Right atrium auricular region (tissue), 2 donors: Measurements from ENCODE around the gene GPR37L1. TPM values are rescaled to one million over a fixed set of nuclear protein-coding genes. Genes with fewer than 3 reads are reported as not detected.
"Not testable (repeated sequence)": the region's sequence is repeated elsewhere in the genome, so short reads cannot be mapped to it uniquely, and the experiment has no call there.

Experiments
- DNase-seq: peaks from one replicate; pipeline ENCODE4 v3.0.0-alpha.2; 2019; ENCODE audit warnings: low spot score
- H3K27ac ChIP-seq, 2 donors: fragments of 200-600 bp; sonication (generic); 1 replicate in 1 of 2; 2 replicates in 1 of 2; pipeline ENCODE4 v1.5.1; 2016 to 2019
- H3K27me3 ChIP-seq, 2 donors: fragments of 200-600 bp; sonication (generic); one replicate each; pipeline versions ENCODE4 v1.5.1 to v1.6.0; 2017 to 2019
- H3K36me3 ChIP-seq: fragments of 200-600 bp; sonication (generic); one replicate; pipeline ENCODE4 v1.5.1; 2016
- H3K4me1 ChIP-seq, 2 donors: fragments of 200-600 bp; sonication (generic); one replicate each; pipeline versions ENCODE4 v1.5.1 to v1.6.0; 2017 to 2019
- H3K4me3 ChIP-seq, 2 donors: fragments of 200-600 bp; sonication (generic); 1 replicate in 1 of 2; 2 replicates in 1 of 2; pipeline ENCODE4 v1.5.1; 2017 to 2019; ENCODE audit warnings: mild to moderate bottlenecking in 1 of 2, moderate library complexity in 1 of 2
- H3K9me3 ChIP-seq, 2 donors: fragments of 200-600 bp; sonication (generic); one replicate each; pipeline ENCODE4 v1.5.1; 2019
- total RNA-seq, 2 donors: library from RNA; depleted of rRNA; stranded (reverse); fragments of >200 nt; gene quantifications; one replicate each; pipeline ENCODE4 v1.1.0, GENCODE V29; 2016
- TF ChIP-seq, protein P1 (sequence below), 2 donors: fragments of 200-600 bp; sonication (generic); IDR thresholded peaks; one replicate each; pipeline ENCODE4 v1.5.1; 2019; ENCODE audit warnings: antibody characterized with exemption in 2 of 2

Gene GPR37L1
- total RNA-seq, 2 donors from 2014 or later: 0.07 TPM; not detected in 1

DNA sequence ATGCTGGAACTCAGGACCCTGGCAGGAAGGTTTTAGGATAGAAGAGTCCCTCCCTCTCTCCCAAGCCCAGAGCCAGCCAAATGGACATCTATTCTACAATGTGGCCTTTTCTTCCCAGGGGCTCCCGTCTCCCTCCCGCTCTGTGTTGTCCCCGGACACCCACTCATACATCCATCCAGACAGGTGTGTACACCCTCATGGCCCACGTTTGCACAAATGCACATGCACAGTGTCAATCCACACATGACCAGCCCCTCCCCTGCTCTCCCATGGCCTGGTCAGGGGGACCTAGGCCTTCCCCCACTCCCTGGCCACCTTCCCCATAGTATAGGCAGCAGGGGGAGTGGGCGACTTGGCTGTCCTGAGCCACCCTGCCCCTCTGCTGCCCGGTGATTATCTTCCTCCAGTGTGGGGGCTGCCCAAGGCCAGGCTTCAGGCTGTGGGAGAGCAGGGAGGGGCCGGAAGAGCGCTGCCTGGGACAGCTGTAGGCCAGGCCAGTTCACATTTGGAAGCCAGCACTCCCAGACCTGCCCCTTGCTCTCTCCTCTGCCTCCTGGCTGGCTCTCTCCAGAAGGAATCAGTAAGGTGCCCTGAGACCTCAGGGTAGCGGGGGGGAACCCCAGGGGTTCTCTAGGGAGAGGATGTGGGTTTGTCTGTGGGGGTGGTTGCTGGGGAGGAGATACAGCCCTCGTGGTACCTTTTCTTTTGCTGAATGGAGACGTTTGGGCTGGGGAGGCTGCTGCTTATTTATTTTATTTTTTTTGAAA lies 41.7 kb downstream of the GPR37L1 start:
- Histone ChIP-seq H3K4me3 (no peak overlapping the region), H3K9me3 (no peaks in the 10 kb centered on the region), H3K27me3 (no peaks in the 10 kb centered on the region), H3K36me3 (no peaks in the 10 kb centered on the region), H3K4me1 (no peaks in the 10 kb centered on the region), H3K27ac (no peak overlapping the region)
- TF ChIP-seq, protein P1, sequence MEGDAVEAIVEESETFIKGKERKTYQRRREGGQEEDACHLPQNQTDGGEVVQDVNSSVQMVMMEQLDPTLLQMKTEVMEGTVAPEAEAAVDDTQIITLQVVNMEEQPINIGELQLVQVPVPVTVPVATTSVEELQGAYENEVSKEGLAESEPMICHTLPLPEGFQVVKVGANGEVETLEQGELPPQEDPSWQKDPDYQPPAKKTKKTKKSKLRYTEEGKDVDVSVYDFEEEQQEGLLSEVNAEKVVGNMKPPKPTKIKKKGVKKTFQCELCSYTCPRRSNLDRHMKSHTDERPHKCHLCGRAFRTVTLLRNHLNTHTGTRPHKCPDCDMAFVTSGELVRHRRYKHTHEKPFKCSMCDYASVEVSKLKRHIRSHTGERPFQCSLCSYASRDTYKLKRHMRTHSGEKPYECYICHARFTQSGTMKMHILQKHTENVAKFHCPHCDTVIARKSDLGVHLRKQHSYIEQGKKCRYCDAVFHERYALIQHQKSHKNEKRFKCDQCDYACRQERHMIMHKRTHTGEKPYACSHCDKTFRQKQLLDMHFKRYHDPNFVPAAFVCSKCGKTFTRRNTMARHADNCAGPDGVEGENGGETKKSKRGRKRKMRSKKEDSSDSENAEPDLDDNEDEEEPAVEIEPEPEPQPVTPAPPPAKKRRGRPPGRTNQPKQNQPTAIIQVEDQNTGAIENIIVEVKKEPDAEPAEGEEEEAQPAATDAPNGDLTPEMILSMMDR (IDR thresholded peaks at IDR 0.05): no peak
- no peak for DNase-seq

DNA sequence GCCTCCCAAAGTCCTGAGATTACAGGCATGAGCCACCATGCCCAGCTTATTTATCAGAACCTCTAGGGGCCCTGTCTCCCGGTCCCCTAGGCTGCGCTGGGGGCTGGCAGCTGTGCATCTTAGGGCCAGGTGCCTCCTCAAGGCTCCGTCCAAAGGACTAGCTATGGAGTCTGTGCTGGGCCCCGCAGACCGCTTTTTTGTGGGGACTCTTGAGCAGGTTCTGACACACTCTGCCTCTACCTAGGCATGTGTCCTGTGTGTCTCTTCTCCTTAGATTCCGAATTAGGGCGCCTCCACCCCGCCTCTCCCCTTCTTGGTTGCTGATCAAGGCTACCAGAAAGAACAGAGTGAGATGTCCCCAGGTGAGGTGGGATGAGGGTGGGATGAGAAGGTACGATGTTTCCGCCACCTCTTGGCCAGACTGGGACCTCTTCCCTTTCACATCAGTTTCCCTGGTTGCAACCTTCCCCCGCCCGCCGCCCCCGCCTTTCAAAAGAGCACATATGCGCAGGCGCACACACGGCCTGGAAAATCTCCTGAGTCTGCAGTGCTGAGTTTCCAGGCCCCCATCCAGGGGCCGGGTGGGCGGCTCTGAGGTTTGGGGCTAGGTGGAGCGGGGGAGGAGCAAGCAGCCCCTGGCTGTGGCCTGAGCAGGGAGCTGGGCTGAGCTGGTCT lies 42.7 kb downstream of the GPR37L1 start:
- no peaks in the 10 kb centered on the region for H3K9me3 ChIP-seq
- H3K36me3 ChIP-seq: no peaks in the 10 kb centered on the region
- TF ChIP-seq, protein P1 (IDR thresholded peaks at IDR 0.05): no peak
- no peak overlapping the region for H3K27ac ChIP-seq
- H3K4me1 ChIP-seq: no peaks in the 10 kb centered on the region
- no peak for DNase-seq
- no peak overlapping the region for H3K4me3 ChIP-seq
- no peaks in the 10 kb centered on the region for H3K27me3 ChIP-seq

DNA sequence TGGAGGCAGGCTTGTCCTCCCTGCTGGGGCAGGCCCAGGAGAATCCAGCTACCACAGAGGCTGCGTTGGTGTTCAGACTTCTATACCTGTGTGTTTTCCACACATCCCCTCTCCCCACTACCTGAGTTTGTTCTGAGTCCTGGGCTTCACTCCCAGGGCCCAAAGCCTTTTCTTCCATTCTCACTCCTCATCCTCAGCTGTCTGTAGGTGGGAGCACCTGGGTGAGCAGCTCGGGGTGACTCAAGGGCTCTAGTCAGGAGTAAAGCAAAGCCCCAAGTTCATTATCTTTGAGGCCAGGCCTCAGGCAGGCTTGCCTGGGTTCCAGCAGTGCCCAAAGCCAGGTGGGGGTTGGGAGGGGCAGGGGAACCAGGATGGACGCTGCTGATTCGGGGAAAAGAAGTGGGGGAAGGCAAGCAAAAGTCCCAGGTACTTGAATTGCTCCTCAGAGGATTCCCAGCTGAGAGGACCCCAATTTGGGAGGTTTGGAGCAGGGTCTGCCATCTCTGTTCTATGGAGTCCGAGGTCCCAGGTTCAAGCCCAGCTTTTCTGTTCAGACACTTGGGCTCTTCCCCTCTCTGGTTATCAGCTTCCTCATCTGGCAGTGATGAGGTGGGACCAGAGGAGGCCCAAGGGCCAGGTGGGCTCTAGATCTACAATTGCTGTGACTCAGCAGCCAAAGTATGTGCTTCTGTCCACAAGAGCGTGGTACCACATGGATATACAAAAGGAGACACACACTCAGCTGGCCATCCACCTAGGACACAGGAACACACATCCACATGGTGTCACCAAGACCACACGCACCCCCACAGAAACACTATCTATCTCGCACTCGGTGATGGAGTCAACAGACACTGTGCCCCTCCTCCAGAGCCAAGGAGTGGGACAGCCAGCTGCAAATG lies 43.5 kb downstream of the GPR37L1 start:
- no peak for DNase-seq
- no peaks in the 10 kb centered on the region for H3K9me3 ChIP-seq
- H3K36me3 ChIP-seq: no peaks in the 10 kb centered on the region
- H3K27me3 ChIP-seq: no peaks in the 10 kb centered on the region
- no peaks in the 10 kb centered on the region for H3K4me1 ChIP-seq
- H3K27ac ChIP-seq: no peak overlapping the region
- no peak overlapping the region for H3K4me3 ChIP-seq
- TF ChIP-seq, protein P1 (IDR thresholded peaks at IDR 0.05): no peak

DNA sequence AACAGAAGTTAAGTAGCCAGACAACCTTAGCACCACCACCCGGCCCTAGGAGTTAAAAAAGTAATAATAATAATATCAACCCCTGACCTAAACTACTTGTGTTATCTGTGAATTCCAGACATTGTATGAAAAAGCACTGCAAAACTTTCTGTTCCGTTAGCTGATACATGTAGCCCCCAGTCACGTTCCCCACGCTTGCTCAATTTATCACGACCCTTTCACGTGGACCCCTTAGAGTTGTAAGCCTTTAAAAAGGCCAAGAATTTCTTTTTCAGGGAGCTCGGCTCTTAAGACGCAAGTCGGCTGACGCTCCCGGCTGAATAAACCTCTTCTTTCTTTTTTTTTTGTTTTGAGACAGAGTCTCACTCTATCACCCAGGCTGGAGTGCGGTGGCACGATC lies 44.3 kb downstream of the GPR37L1 start:
- DNase-seq, H3K27me3 ChIP-seq, H3K27ac ChIP-seq, H3K36me3 ChIP-seq, H3K4me3 ChIP-seq, H3K9me3 ChIP-seq, H3K4me1 ChIP-seq: not testable (repeated sequence)

DNA sequence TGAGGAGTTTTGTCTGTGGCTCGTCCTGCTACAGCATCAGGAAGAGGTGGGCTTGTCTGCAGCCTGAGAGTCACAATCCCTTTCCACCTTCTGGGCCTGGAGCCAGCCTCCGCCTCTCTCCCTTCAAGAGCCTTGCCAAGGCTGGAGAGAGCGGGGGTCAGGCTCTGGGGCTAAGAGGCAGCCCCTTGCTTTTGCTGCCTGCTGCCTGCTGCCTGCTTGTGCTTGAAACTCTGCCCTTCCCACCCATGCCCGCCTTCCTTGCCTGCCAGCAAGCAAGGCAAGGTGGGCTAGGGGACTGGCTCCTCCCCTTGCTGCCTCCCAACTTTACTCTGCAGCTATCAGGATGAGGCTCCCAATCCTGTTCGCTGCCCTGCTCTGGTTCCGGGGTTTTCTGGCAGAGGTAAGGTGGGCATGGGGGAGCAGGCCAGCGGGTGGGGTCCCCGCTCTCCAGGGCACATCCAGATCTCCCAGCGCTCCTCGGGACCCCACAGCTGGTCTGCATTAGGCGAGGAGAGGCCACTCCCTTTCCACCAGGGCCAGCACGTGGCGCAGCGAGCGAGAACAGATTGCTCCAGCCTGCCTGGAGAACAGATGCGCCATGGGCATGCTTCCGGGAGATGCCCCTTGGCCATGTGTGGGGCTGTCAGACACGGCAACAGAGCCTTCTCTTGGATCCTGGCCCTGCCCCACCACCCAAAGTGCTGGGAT lies 45.1 kb downstream of the GPR37L1 start:
- H3K36me3 ChIP-seq: no peaks in the 10 kb centered on the region
- no peak for DNase-seq
- no peak overlapping the region for H3K27ac ChIP-seq
- H3K9me3 ChIP-seq: no peaks in the 10 kb centered on the region
- TF ChIP-seq, protein P1 (IDR thresholded peaks at IDR 0.05): no peak
- H3K4me3 ChIP-seq: no peak overlapping the region
- H3K4me1 ChIP-seq: no peaks in the 10 kb centered on the region
- H3K27me3 ChIP-seq: no peaks in the 10 kb centered on the region
